ENCODE results near the gene KRTAP5-4. TPM values are rescaled to one million over a fixed set of nuclear protein-coding genes. Genes with fewer than 3 reads are reported as not detected.
"Not testable (repeated sequence)": the region's sequence is repeated elsewhere in the genome, so short reads cannot be mapped to it uniquely, and the experiment has no call there.

Gene KRTAP5-4
- total RNA-seq, 2 donors from 2014 or later, result not detected

DNA sequence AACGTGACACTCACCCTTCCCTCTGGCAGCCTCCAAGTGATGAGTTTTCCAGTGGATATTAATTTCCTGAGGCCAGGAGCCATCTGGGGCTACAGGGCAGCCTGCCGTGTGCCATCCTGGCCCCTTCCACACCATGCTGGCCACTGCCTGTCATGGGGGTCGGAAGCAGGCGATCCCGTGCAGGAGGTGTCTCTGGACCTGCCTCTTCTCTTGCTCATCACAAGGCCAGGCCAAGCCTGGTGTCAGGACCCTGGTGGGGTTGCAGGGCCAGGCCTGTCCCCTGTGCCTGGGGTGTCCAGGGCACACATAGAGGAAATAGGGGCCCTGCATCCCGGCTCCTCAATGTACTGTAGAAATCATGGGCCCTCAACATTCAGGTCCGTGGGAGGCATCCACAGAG is 17.2 kb downstream of the KRTAP5-4 start:
- Histone ChIP-seq H3K9me3 (no peaks in the 10 kb centered on the region), H3K36me3 (no peaks in the 10 kb centered on the region), H3K27me3 (replicated peaks; ENCODE audit: insufficient read depth) (no peaks in the 10 kb centered on the region), H3K27ac (no peak overlapping the region), H3K4me3 (no peak overlapping the region), H3K4me1 (ENCODE audit: control insufficient read depth in 1 of 2, low read depth in 2 of 2) (no peaks in the 10 kb centered on the region)
- ATAC-seq (ENCODE audit: insufficient number of reproducible peaks, low FRiP score, low read depth), result no peak
- TF ChIP-seq CTCF (IDR thresholded peaks at IDR 0.05), result no peak
- no peak for DNase-seq (ENCODE audit: low spot score)

DNA sequence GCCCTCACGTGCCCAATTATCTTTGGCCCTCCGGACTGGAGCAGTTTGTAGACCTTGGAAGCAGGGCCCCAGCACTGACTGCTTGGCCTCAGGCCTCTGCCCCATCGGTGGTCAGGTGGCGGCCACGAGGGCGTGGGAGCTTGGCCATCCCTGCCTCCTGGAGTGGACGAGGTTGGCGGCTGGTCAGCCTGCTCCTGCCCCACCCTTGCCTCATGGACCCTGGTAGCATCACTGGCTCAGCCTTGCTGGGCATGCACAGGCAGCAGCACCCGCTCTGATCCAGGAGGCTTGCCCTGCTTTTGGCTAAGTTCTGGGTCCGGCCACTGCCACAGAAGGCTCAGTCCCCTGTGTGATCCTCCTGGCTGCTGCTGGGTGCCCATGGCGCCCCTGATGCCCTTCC is 17.8 kb downstream of the KRTAP5-4 start:
- no peak for ATAC-seq (ENCODE audit: insufficient number of reproducible peaks, low FRiP score, low read depth)
- TF ChIP-seq CTCF (IDR thresholded peaks at IDR 0.05), result no peak
- H3K27me3 ChIP-seq (replicated peaks; ENCODE audit: insufficient read depth), result no peaks in the 10 kb centered on the region

GRCh38 chr11:1603629-1604028 is 18.3 kb downstream of the KRTAP5-4 start:
- H3K36me3 ChIP-seq, result no peaks in the 10 kb centered on the region
- H3K27me3 ChIP-seq (replicated peaks; ENCODE audit: insufficient read depth), result no peaks in the 10 kb centered on the region
- H3K4me3 ChIP-seq, result no peak overlapping the region
- H3K27ac ChIP-seq, result no peak overlapping the region
- no peak for TF ChIP-seq CTCF (IDR thresholded peaks at IDR 0.05)
- ATAC-seq (ENCODE audit: insufficient number of reproducible peaks, low FRiP score, low read depth) (no peak), DNase-seq (ENCODE audit: low spot score) (no peak)
- no peaks in the 10 kb centered on the region for H3K9me3 ChIP-seq
- no peaks in the 10 kb centered on the region for H3K4me1 ChIP-seq (ENCODE audit: control insufficient read depth in 1 of 2, low read depth in 2 of 2)

More for the DNA sequence above, 17.8 kb downstream of the KRTAP5-4 start:
- no peaks in the 10 kb centered on the region for H3K4me1 ChIP-seq (ENCODE audit: control insufficient read depth in 1 of 2, low read depth in 2 of 2)
- no peak overlapping the region for H3K27ac ChIP-seq
- no peaks in the 10 kb centered on the region for H3K9me3 ChIP-seq
- no peak for DNase-seq (ENCODE audit: low spot score)
- no peaks in the 10 kb centered on the region for H3K36me3 ChIP-seq
- no peak overlapping the region for H3K4me3 ChIP-seq

- not testable (repeated sequence) for DNase-seq (ENCODE audit: low spot score); H3K36me3 ChIP-seq; H3K4me1 ChIP-seq (ENCODE audit: control insufficient read depth in 1 of 2, low read depth in 2 of 2); H3K27me3 ChIP-seq (replicated peaks; ENCODE audit: insufficient read depth); H3K4me3 ChIP-seq; ATAC-seq (ENCODE audit: insufficient number of reproducible peaks, low FRiP score, low read depth); H3K27ac ChIP-seq; H3K9me3 ChIP-seq
Observed at GRCh38 chr11:1601663-1602062, 20.3 kb downstream of the KRTAP5-4 start.

- no peak overlapping the region for H3K27ac ChIP-seq
- no peak for ATAC-seq (ENCODE audit: insufficient number of reproducible peaks, low FRiP score, low read depth)
- H3K27me3 ChIP-seq (replicated peaks; ENCODE audit: insufficient read depth), result no peaks in the 10 kb centered on the region
- H3K36me3 ChIP-seq, result no peaks in the 10 kb centered on the region
- TF ChIP-seq CTCF (IDR thresholded peaks at IDR 0.05), result no peak
- H3K9me3 ChIP-seq, result no peaks in the 10 kb centered on the region
- no peak overlapping the region for H3K4me3 ChIP-seq
- no peak for DNase-seq (ENCODE audit: low spot score)
- H3K4me1 ChIP-seq (ENCODE audit: control insufficient read depth in 1 of 2, low read depth in 2 of 2), result no peaks in the 10 kb centered on the region
Observed at GRCh38 chr11:1600626-1601025, 21.3 kb downstream of the KRTAP5-4 start.

DNA sequence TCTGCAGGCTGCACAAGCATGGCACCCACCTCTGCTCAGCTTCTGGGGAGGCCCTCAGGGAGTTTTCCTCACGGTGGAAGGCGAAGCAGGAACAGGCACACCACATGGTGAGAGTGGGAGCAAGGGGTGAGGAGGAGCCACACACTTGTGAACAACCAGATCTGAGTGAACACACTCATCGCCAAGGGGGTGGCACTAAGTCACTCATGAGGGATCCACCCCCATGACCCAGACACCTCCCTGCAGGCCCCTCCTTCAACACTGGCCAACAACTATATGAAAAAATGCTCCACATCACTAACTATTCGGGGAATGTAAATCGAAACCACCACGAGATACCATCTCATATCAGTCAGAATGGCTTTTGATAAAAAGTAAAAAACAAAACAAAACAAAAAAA is 23.1 kb downstream of the KRTAP5-4 start:
- H3K4me3 ChIP-seq, result no peak overlapping the region
- no peaks in the 10 kb centered on the region for H3K27me3 ChIP-seq (replicated peaks; ENCODE audit: insufficient read depth)
- H3K36me3 ChIP-seq, result no peaks in the 10 kb centered on the region
- no peaks in the 10 kb centered on the region for H3K4me1 ChIP-seq (ENCODE audit: control insufficient read depth in 1 of 2, low read depth in 2 of 2)
- H3K9me3 ChIP-seq, result no peaks in the 10 kb centered on the region
- TF ChIP-seq CTCF (IDR thresholded peaks at IDR 0.05), result no peak
- H3K27ac ChIP-seq, result no peak overlapping the region
- no peak for DNase-seq (ENCODE audit: low spot score)
- no peak for ATAC-seq (ENCODE audit: insufficient number of reproducible peaks, low FRiP score, low read depth)

DNA sequence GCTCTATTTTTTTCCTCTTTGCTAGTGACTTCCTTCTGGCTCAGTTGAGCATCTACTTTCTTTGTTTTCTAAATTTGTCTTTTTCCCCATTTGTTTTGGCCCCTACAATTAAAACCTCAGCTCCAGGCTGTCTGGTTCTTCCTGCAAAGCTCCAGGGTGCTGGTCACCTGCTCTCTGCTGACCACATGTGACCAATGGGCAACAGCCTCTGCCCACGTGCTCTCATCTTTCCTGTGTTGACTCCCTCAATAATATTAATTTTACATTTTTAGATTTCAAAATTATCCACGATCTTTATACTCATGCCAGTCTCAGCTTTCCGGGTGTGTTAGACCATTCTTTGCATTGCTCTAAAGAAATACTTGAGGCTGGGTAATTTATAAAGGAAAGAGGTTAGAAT is 23.5 kb downstream of the KRTAP5-4 start:
- not testable (repeated sequence) for ATAC-seq (ENCODE audit: insufficient number of reproducible peaks, low FRiP score, low read depth); DNase-seq (ENCODE audit: low spot score); H3K27ac ChIP-seq; H3K27me3 ChIP-seq (replicated peaks; ENCODE audit: insufficient read depth); H3K4me3 ChIP-seq; H3K9me3 ChIP-seq; H3K36me3 ChIP-seq; H3K4me1 ChIP-seq (ENCODE audit: control insufficient read depth in 1 of 2, low read depth in 2 of 2)

Measured in thoracic aorta (tissue), 2 donors.